Suprapubic skin (tissue), 3 donors: ENCODE results near the gene BMF.
"Not testable (repeated sequence)": the region's sequence is repeated elsewhere in the genome, so short reads cannot be mapped to it uniquely, and the experiment has no call there.

ENCODE experiments used
- EP300 ChIP-seq: sonication (generic); formaldehyde crosslinking; IDR thresholded peaks from one replicate; pipeline ENCODE4 v1.6.1; 2017; ENCODE audit warnings: antibody characterized with exemption
- POLR2A ChIP-seq, 2 donors: fragments of 450-650 bp; IDR thresholded peaks; one replicate each; pipeline ENCODE4 v1.6.1; 2017; ENCODE audit warnings: antibody characterized with exemption in 2 of 2, mild to moderate bottlenecking in 2 of 2, moderate library complexity in 2 of 2
- TF ChIP-seq, protein P1 (sequence below), 2 donors: fragments of 200-600 bp in 1 of 2; fragments of 450-650 bp in 1 of 2; sonication (generic) in 1 of 2; IDR thresholded peaks; one replicate each; pipeline ENCODE4 v1.5.1; 2016 to 2019; ENCODE audit warnings: antibody characterized with exemption in 2 of 2, mild to moderate bottlenecking in 1 of 2, moderate library complexity in 1 of 2

DNA sequence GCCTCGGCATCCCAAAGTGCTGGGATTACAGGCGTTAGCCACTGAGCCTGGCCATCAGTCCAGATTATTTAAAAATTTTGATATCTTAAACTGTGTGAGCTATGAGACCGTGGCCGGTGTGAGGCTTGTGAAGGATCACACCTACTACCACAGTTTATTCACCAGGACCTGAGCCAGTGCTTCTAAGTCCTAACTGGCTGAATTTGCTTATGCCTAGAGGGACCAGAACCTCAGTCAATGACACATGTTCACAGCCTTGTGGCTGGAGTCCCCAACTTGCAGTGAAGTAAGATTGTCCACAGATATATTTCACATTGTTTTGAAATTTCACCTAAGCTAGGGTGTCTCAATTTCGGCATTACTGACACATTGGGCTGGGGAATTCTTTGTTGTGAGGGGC lies 15.2 kb upstream of the BMF start:
- TF ChIP-seq, protein P1, sequence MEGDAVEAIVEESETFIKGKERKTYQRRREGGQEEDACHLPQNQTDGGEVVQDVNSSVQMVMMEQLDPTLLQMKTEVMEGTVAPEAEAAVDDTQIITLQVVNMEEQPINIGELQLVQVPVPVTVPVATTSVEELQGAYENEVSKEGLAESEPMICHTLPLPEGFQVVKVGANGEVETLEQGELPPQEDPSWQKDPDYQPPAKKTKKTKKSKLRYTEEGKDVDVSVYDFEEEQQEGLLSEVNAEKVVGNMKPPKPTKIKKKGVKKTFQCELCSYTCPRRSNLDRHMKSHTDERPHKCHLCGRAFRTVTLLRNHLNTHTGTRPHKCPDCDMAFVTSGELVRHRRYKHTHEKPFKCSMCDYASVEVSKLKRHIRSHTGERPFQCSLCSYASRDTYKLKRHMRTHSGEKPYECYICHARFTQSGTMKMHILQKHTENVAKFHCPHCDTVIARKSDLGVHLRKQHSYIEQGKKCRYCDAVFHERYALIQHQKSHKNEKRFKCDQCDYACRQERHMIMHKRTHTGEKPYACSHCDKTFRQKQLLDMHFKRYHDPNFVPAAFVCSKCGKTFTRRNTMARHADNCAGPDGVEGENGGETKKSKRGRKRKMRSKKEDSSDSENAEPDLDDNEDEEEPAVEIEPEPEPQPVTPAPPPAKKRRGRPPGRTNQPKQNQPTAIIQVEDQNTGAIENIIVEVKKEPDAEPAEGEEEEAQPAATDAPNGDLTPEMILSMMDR (IDR thresholded peaks at IDR 0.05): not testable (repeated sequence)
- not testable (repeated sequence) for TF ChIP-seq POLR2A (IDR thresholded peaks at IDR 0.05); EP300
